ENCODE data around the gene CAPZB. TPM values are rescaled to one million over a fixed set of nuclear protein-coding genes. Genes with fewer than 3 reads are reported as not detected.
"Not testable (repeated sequence)": the region's sequence is repeated elsewhere in the genome, so short reads cannot be mapped to it uniquely, and the experiment has no call there.

Gene CAPZB
- total RNA-seq, 4 donors from 2014 or later = 58.2 to 109 (median 96.7) TPM

DNA sequence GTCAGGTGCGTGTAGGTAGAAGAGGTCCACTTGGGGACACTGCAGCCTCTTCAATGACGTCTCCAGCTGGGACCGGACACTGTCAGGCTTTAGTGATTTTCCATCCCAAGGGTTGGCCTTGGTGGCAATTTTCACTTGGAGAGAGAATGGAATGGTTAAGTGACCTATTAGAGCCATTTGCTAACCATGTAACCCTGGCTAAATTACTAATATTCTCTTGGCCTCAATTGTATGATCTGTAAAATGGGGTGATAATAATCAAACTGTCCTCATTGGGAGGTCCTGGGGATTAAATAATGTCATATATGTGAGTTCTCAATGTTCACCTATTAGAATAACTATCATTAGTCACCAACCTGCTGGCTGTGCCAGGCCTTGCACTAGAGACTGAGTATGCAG, 176.8 kb downstream of the CAPZB start:
- no peak for TF ChIP-seq POLR2A (IDR thresholded peaks at IDR 0.05)
- TF ChIP-seq, protein P1, sequence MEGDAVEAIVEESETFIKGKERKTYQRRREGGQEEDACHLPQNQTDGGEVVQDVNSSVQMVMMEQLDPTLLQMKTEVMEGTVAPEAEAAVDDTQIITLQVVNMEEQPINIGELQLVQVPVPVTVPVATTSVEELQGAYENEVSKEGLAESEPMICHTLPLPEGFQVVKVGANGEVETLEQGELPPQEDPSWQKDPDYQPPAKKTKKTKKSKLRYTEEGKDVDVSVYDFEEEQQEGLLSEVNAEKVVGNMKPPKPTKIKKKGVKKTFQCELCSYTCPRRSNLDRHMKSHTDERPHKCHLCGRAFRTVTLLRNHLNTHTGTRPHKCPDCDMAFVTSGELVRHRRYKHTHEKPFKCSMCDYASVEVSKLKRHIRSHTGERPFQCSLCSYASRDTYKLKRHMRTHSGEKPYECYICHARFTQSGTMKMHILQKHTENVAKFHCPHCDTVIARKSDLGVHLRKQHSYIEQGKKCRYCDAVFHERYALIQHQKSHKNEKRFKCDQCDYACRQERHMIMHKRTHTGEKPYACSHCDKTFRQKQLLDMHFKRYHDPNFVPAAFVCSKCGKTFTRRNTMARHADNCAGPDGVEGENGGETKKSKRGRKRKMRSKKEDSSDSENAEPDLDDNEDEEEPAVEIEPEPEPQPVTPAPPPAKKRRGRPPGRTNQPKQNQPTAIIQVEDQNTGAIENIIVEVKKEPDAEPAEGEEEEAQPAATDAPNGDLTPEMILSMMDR (IDR thresholded peaks at IDR 0.05) = no peak
- no peak for TF ChIP-seq EP300 (IDR thresholded peaks at IDR 0.05)
- DNase-seq (ENCODE audit: low spot score in 2 of 2) = no peak
- H3K4me3 ChIP-seq = no peak overlapping the region
- H3K27me3 ChIP-seq = no peaks in the 10 kb centered on the region
- 94 to 97% methylated on average over 3 of the region's 3 CpGs for WGBS, 2 donors
- H3K27ac ChIP-seq = peak overlapping the region in 1 of 4 donors; percentile 22
- H3K9me3 ChIP-seq = no peaks in the 10 kb centered on the region
- H3K36me3 ChIP-seq = peaks cover 6 to 50% (median 9%) of the 10 kb centered on the region in 3 donors
- peaks cover 0 to 29% (median 17%) of the 10 kb centered on the region in 4 donors for H3K4me1 ChIP-seq

- peaks cover 0 to 23% (median 11%) of the 10 kb centered on the region in 4 donors for H3K4me1 ChIP-seq
- no peaks in the 10 kb centered on the region for H3K9me3 ChIP-seq
- H3K4me3 ChIP-seq = no peak overlapping the region
- no peak for DNase-seq (ENCODE audit: low spot score in 2 of 2)
- H3K27ac ChIP-seq = peak overlapping the region in 1 of 4 donors; percentile 22
- peaks cover 6 to 55% (median 14%) of the 10 kb centered on the region in 3 donors for H3K36me3 ChIP-seq
- 90 to 92% methylated on average over 8 to 10 of the region's 10 CpGs for WGBS, 2 donors
- TF ChIP-seq, protein P1 (IDR thresholded peaks at IDR 0.05) = no peak
- TF ChIP-seq EP300 (IDR thresholded peaks at IDR 0.05) (no peak), POLR2A (IDR thresholded peaks at IDR 0.05) (no peak)
- H3K27me3 ChIP-seq = no peaks in the 10 kb centered on the region
Observed at GRCh38 chr1:19307794-19308508, 177.4 kb downstream of the CAPZB start.

GRCh38 chr1:19306941-19307340, 178.4 kb downstream of the CAPZB start:
- H3K36me3 ChIP-seq = peaks cover 6 to 65% (median 14%) of the 10 kb centered on the region in 3 donors

GRCh38 chr1:19305880-19306279, 179.5 kb downstream of the CAPZB start:
- 88 to 93% methylated on average over 10 to 11 of the region's 11 CpGs for WGBS, 2 donors
- peaks cover 6 to 76% (median 14%) of the 10 kb centered on the region in 3 donors for H3K36me3 ChIP-seq
- no peak for DNase-seq (ENCODE audit: low spot score in 2 of 2)
- no peak overlapping the region for H3K27ac ChIP-seq
- no peaks in the 10 kb centered on the region for H3K27me3 ChIP-seq
- H3K4me1 ChIP-seq = peaks cover 0 to 13% (median 3%) of the 10 kb centered on the region in 4 donors
- TF ChIP-seq, protein P1 (IDR thresholded peaks at IDR 0.05) = no peak
- TF ChIP-seq POLR2A (IDR thresholded peaks at IDR 0.05) (no peak), EP300 (IDR thresholded peaks at IDR 0.05) (no peak)
- H3K4me3 ChIP-seq = no peak overlapping the region
- no peaks in the 10 kb centered on the region for H3K9me3 ChIP-seq

More at GRCh38 chr1:19306941-19307340, 178.4 kb downstream of the CAPZB start:
- no peak for DNase-seq (ENCODE audit: low spot score in 2 of 2)
- Histone ChIP-seq H3K4me1 (peaks cover 0 to 20% (median 7%) of the 10 kb centered on the region in 4 donors), H3K27me3 (no peaks in the 10 kb centered on the region), H3K9me3 (no peaks in the 10 kb centered on the region), H3K27ac (no peak overlapping the region), H3K4me3 (no peak overlapping the region)
- TF ChIP-seq EP300 (IDR thresholded peaks at IDR 0.05) = no peak
- TF ChIP-seq POLR2A (IDR thresholded peaks at IDR 0.05) = no peak
- TF ChIP-seq, protein P1 (IDR thresholded peaks at IDR 0.05) = no peak
- 86 to 92% methylated on average over 3 to 5 of the region's 6 CpGs for WGBS, 2 donors

GRCh38 chr1:19304081-19304480, 181.3 kb downstream of the CAPZB start:
- H3K9me3 ChIP-seq; H3K27me3 ChIP-seq; H3K4me3 ChIP-seq; H3K4me1 ChIP-seq; DNase-seq (ENCODE audit: low spot score in 2 of 2); H3K27ac ChIP-seq: not testable (repeated sequence)
- H3K36me3 ChIP-seq = peaks cover 6 to 87% (median 14%) of the 10 kb centered on the region in 3 donors
- WGBS, 2 donors = 88 to 96% methylated on average over 10 of the region's 10 CpGs
